Measurements from ENCODE around the gene HINT3. TPM values are rescaled to one million over a fixed set of nuclear protein-coding genes. Genes with fewer than 3 reads are reported as not detected.

The HINT3 gene
- total RNA-seq, 2 donors from 2014 or later, result 13.0 to 16.4 TPM

DNA sequence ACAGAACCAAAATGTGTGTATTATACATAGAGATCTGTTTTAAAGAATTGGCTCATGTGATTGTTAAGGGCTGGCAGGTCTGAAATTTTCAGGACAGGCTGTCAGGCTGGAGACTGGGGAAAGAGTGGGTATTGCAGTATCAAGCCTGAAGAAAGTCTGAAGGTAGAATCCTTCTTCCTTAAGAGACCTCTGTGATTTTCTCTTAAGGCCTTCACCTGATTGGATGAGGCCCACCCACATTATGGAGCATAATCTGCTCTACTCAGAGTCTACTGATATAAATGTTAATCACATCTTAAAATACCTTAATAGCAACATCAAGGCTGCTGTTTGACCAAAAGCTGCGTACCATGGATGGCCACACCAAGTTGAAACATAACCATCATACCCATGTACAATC is 43.4 kb upstream of the HINT3 start:
- H3K27ac ChIP-seq (ENCODE audit: low read depth, low read length), result no peak overlapping the region
- no peaks in the 10 kb centered on the region for H3K36me3 Mint-ChIP-seq (ENCODE audit: low read depth)
- WGBS, 2 experiments (ENCODE audit: insufficient coverage in 1 of 2, insufficient read length in 1 of 2), result 100% methylated on average over 1 of the region's 1 CpG; no CpG with 5 or more reads in 1 of the 2 experiments

DNA sequence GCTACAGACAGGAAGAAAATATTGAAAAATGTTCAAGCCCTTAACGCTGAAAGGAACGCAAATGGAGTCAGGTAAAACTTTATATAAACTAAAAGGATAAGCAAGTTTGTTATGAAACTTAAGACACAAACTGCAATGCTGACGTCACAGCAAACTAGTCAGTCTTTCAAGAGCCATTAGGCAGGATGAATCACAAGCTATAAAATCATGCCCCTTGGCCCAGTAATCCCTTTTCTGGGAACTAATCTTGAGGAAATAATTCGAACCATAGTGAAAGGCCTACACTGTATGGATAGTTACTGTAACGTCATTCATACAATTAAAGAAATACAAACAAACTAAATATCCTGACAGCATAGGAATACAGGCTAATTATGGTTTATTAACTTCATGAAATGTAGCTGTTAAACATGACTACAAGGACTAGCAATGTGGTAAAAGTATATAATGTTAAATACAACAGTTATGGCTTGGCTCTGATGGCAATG is 42.7 kb upstream of the HINT3 start:
- no peak overlapping the region for H3K9ac ChIP-seq (ENCODE audit: extremely low read depth, low read length, poor library complexity, severe bottlenecking)

More for the DNA sequence above, 43.4 kb upstream of the HINT3 start:
- H3K27me3 Mint-ChIP-seq (ENCODE audit: insufficient read depth), result no peaks in the 10 kb centered on the region
- no peak overlapping the region for H3K4me3 Mint-ChIP-seq
- no peaks in the 10 kb centered on the region for H3K36me3 ChIP-seq (ENCODE audit: control insufficient read depth, insufficient read depth, low read length)
- H3K9me3 ChIP-seq (ENCODE audit: control insufficient read depth, low read length), result no peaks in the 10 kb centered on the region
- TF ChIP-seq, protein P1, sequence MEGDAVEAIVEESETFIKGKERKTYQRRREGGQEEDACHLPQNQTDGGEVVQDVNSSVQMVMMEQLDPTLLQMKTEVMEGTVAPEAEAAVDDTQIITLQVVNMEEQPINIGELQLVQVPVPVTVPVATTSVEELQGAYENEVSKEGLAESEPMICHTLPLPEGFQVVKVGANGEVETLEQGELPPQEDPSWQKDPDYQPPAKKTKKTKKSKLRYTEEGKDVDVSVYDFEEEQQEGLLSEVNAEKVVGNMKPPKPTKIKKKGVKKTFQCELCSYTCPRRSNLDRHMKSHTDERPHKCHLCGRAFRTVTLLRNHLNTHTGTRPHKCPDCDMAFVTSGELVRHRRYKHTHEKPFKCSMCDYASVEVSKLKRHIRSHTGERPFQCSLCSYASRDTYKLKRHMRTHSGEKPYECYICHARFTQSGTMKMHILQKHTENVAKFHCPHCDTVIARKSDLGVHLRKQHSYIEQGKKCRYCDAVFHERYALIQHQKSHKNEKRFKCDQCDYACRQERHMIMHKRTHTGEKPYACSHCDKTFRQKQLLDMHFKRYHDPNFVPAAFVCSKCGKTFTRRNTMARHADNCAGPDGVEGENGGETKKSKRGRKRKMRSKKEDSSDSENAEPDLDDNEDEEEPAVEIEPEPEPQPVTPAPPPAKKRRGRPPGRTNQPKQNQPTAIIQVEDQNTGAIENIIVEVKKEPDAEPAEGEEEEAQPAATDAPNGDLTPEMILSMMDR (conservative IDR thresholded peaks at IDR 0.05), result no peak
- H3K4me1 ChIP-seq (ENCODE audit: control insufficient read depth, insufficient read depth, low read length), result peaks cover 2% of the 10 kb centered on the region
- DNase-seq, result no peak
- peaks cover 8% of the 10 kb centered on the region for H3K4me1 Mint-ChIP-seq
- no peak overlapping the region for H3K27ac Mint-ChIP-seq
- no peaks in the 10 kb centered on the region for H3K9me3 Mint-ChIP-seq
- H3K27me3 ChIP-seq (ENCODE audit: control insufficient read depth, insufficient read depth, low read length, poor library complexity, severe bottlenecking), result no peaks in the 10 kb centered on the region
- H3K4me3 ChIP-seq (ENCODE audit: low read length), result no peak overlapping the region
- H3K9ac ChIP-seq (ENCODE audit: extremely low read depth, low read length, poor library complexity, severe bottlenecking), result no peak overlapping the region

DNA sequence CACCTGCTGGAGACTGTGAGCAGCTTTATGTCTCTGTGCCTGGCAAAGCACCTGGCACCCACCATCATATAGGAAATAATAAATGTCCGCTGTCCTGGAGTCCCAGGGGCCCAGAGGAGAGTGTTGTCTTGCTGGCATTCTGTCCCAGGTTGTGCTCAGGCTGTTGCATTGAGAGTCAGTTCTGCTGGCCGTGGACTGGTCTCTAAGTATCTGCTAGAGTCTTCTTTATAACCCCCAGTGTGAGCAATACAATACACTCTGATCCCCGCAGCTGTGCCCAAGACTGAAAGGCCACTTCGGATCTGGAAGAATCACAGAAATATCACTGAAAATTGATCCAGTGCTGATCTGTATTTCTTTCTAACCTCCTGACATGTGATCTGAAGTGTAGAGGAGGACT is 38.3 kb upstream of the HINT3 start:
- H3K36me3 Mint-ChIP-seq (ENCODE audit: low read depth), result no peaks in the 10 kb centered on the region
- peaks cover 20% of the 10 kb centered on the region for H3K4me1 Mint-ChIP-seq
- no peaks in the 10 kb centered on the region for H3K9me3 Mint-ChIP-seq
- no peak for DNase-seq
- H3K27me3 Mint-ChIP-seq (ENCODE audit: insufficient read depth), result no peaks in the 10 kb centered on the region
- no peak overlapping the region for H3K4me3 Mint-ChIP-seq
- WGBS, 2 experiments (ENCODE audit: insufficient coverage in 1 of 2, insufficient read length in 1 of 2), result 63 to 79% methylated on average over 1 to 4 of the region's 4 CpGs
- no peak overlapping the region for H3K27ac Mint-ChIP-seq
- no peak overlapping the region for H3K4me3 ChIP-seq (ENCODE audit: low read length)
- no peaks in the 10 kb centered on the region for H3K9me3 ChIP-seq (ENCODE audit: control insufficient read depth, low read length)
- H3K36me3 ChIP-seq (ENCODE audit: control insufficient read depth, insufficient read depth, low read length), result peaks cover 18% of the 10 kb centered on the region
- H3K9ac ChIP-seq (ENCODE audit: extremely low read depth, low read length, poor library complexity, severe bottlenecking), result no peak overlapping the region
- H3K4me1 ChIP-seq (ENCODE audit: control insufficient read depth, insufficient read depth, low read length), result peaks cover 11% of the 10 kb centered on the region
- TF ChIP-seq, protein P1 (conservative IDR thresholded peaks at IDR 0.05), result no peak
- no peak overlapping the region for H3K27ac ChIP-seq (ENCODE audit: low read depth, low read length)
- H3K27me3 ChIP-seq (ENCODE audit: control insufficient read depth, insufficient read depth, low read length, poor library complexity, severe bottlenecking), result no peaks in the 10 kb centered on the region

More for the DNA sequence above, 42.7 kb upstream of the HINT3 start:
- TF ChIP-seq, protein P1 (conservative IDR thresholded peaks at IDR 0.05), result no peak
- Mint-ChIP-seq H3K4me1 (peaks cover 15% of the 10 kb centered on the region), H3K9me3 (no peaks in the 10 kb centered on the region), H3K36me3 (ENCODE audit: low read depth) (no peaks in the 10 kb centered on the region), H3K27me3 (ENCODE audit: insufficient read depth) (no peaks in the 10 kb centered on the region), H3K27ac (no peak overlapping the region), H3K4me3 (no peak overlapping the region)
- no peak for DNase-seq
- Histone ChIP-seq H3K36me3 (ENCODE audit: control insufficient read depth, insufficient read depth, low read length) (no peaks in the 10 kb centered on the region), H3K4me1 (ENCODE audit: control insufficient read depth, insufficient read depth, low read length) (peaks cover 7% of the 10 kb centered on the region), H3K27me3 (ENCODE audit: control insufficient read depth, insufficient read depth, low read length, poor library complexity, severe bottlenecking) (no peaks in the 10 kb centered on the region), H3K27ac (ENCODE audit: low read depth, low read length) (no peak overlapping the region), H3K4me3 (ENCODE audit: low read length) (no peak overlapping the region), H3K9me3 (ENCODE audit: control insufficient read depth, low read length) (no peaks in the 10 kb centered on the region)
- 69 to 91% methylated on average over 2 to 5 of the region's 5 CpGs for WGBS, 2 experiments (ENCODE audit: insufficient coverage in 1 of 2, insufficient read length in 1 of 2)

Data from endodermal cell (in vitro differentiated cells).